ENCODE measurements around the gene SGK1. TPM values are rescaled to one million over a fixed set of nuclear protein-coding genes. Genes with fewer than 3 reads are reported as not detected.
A peak's percentile ranks its signal among the peaks of the same experiment; 100 is the strongest.

The SGK1 gene
- total RNA-seq, 2 donors from 2014 or later: 151 to 155 TPM

- Histone ChIP-seq H3K27me3 (no peaks in the 10 kb centered on the region), H3K36me3 (peaks cover 21% of the 10 kb centered on the region), H3K4me1 (peaks cover 0 to 42% of the 10 kb centered on the region in 2 donors), H3K9me3 (no peaks in the 10 kb centered on the region), H3K27ac (peak overlapping the region; percentile 94), H3K4me3 (peak overlapping the region; percentile 55 to 76)
- TF ChIP-seq CTCF (IDR thresholded peaks at IDR 0.05): no peak
- DNase-seq (ENCODE audit: low spot score): peak; percentile 70
Measured at GRCh38 chr6:134176264-134176975, 141.5 kb downstream of the SGK1 start.

GRCh38 chr6:134175532-134176263 is 142.2 kb downstream of the SGK1 start:
- peak overlapping the region; percentile 94 for H3K27ac ChIP-seq
- H3K4me1 ChIP-seq: peaks cover 0 to 42% of the 10 kb centered on the region in 2 donors

GRCh38 chr6:134174672-134175531 is 143.0 kb downstream of the SGK1 start:
- H3K4me1 ChIP-seq: peaks cover 0 to 42% of the 10 kb centered on the region in 2 donors
- peak overlapping the region; percentile 94 for H3K27ac ChIP-seq
- H3K4me3 ChIP-seq: peak overlapping the region; percentile 55 to 76
- peak in 1 of 2 donors; percentile 9 for TF ChIP-seq CTCF (IDR thresholded peaks at IDR 0.05)
- H3K9me3 ChIP-seq: no peaks in the 10 kb centered on the region
- DNase-seq (ENCODE audit: low spot score): peak; percentile 94
- H3K36me3 ChIP-seq: peaks cover 37% of the 10 kb centered on the region
- H3K27me3 ChIP-seq: no peaks in the 10 kb centered on the region

More at GRCh38 chr6:134175532-134176263, 142.2 kb downstream of the SGK1 start:
- Histone ChIP-seq H3K9me3 (no peaks in the 10 kb centered on the region), H3K4me3 (peak overlapping the region; percentile 55 to 76), H3K27me3 (no peaks in the 10 kb centered on the region), H3K36me3 (peaks cover 29% of the 10 kb centered on the region)
- no peak for TF ChIP-seq CTCF (IDR thresholded peaks at IDR 0.05)
- peak; percentile 91 for DNase-seq (ENCODE audit: low spot score)

- Histone ChIP-seq H3K27ac (peak overlapping the region; percentile 94), H3K4me3 (peak overlapping the region; percentile 55 to 76), H3K36me3 (peaks cover 42% of the 10 kb centered on the region), H3K27me3 (no peaks in the 10 kb centered on the region), H3K4me1 (peaks cover 0 to 42% of the 10 kb centered on the region in 2 donors), H3K9me3 (no peaks in the 10 kb centered on the region)
- DNase-seq (ENCODE audit: low spot score): peak; percentile 91
- TF ChIP-seq CTCF (IDR thresholded peaks at IDR 0.05): peak; percentile 66 to 90
Measured at GRCh38 chr6:134173936-134174671, 143.8 kb downstream of the SGK1 start.

GRCh38 chr6:134173366-134173725 is 144.6 kb downstream of the SGK1 start:
- peaks cover 45% of the 10 kb centered on the region for H3K36me3 ChIP-seq
- DNase-seq (ENCODE audit: low spot score): no peak
- no peak for TF ChIP-seq CTCF (IDR thresholded peaks at IDR 0.05)
- H3K4me3 ChIP-seq: peak overlapping the region; percentile 55 to 76
- no peaks in the 10 kb centered on the region for H3K9me3 ChIP-seq
- no peaks in the 10 kb centered on the region for H3K27me3 ChIP-seq
- H3K4me1 ChIP-seq: peaks cover 0 to 34% of the 10 kb centered on the region in 2 donors
- H3K27ac ChIP-seq: peak overlapping the region in 1 of 2 donors; percentile 94

Data from right atrium auricular region (tissue), 2 donors.